Neural cell (in vitro differentiated cells): Measurements from ENCODE around the gene HLA-DQB2. TPM values are rescaled to one million over a fixed set of nuclear protein-coding genes. Genes with fewer than 3 reads are reported as not detected.

ENCODE experiments used
- H2AFZ ChIP-seq: fragments of 200-600, 300-800 bp; sonication (generic), shearing (Covaris generic); 2 replicates; pipeline ENCODE4 v1.6.0; 2014; ENCODE audit warnings: low read depth, mild to moderate bottlenecking, antibody characterized with exemption, low read length, moderate library complexity
- H3F3A ChIP-seq: fragments of 200-600 bp; shearing (Covaris generic); 2 replicates; pipeline ENCODE4 v1.6.1; 2016; ENCODE audit warnings: mild to moderate bottlenecking, moderate library complexity, mixed read lengths, antibody characterized with exemption, low read length; ENCODE audit not compliant: insufficient read depth, poor library complexity, severe bottlenecking
- H3K27ac ChIP-seq: fragments of 200-600, 300-800 bp; sonication (generic), shearing (Covaris generic); 2 replicates; pipeline ENCODE4 v1.5.1; 2014; ENCODE audit warnings: mild to moderate bottlenecking, low read length, moderate library complexity
- H3K27me3 ChIP-seq: fragments of 300-800, 200-600 bp; sonication (generic), shearing (Covaris generic); 2 replicates; pipeline ENCODE4 v1.6.0; 2014; ENCODE audit warnings: mild to moderate bottlenecking, low read depth, low read length, moderate library complexity; ENCODE audit not compliant: insufficient read depth
- H3K36me3 ChIP-seq: fragments of 300-800, 200-600 bp; sonication (generic), shearing (Covaris generic); 2 replicates; pipeline ENCODE4 v1.5.1; 2014; ENCODE audit warnings: mild to moderate bottlenecking, antibody characterized with exemption, low read length, moderate library complexity; ENCODE audit not compliant: insufficient read depth
- H3K4me2 ChIP-seq: fragments of 300-800, 200-600 bp; sonication (generic), shearing (Covaris generic); 2 replicates; pipeline ENCODE4 v1.6.0; 2014; ENCODE audit warnings: mild to moderate bottlenecking, low read length
- H3K4me3 ChIP-seq: fragments of 300-800, 200-600 bp; sonication (generic), shearing (Covaris generic); 2 replicates; pipeline ENCODE4 v1.5.1; 2014; ENCODE audit warnings: mild to moderate bottlenecking, low read length, moderate library complexity
- H3K79me2 ChIP-seq: fragments of 200-600 bp; shearing (Covaris generic); replicated peaks from 2 replicates; pipeline ENCODE4 v1.6.0; 2014; ENCODE audit warnings: mild to moderate bottlenecking, low read length, moderate library complexity; ENCODE audit not compliant: insufficient read depth
- H3K9ac ChIP-seq: fragments of 300-800, 200-600 bp; sonication (generic), shearing (Covaris generic); 2 replicates; pipeline ENCODE4 v1.6.1; 2016; ENCODE audit warnings: mild to moderate bottlenecking, low read length, mixed read lengths
- H3K9me2 ChIP-seq: fragments of 200-600 bp; shearing (Covaris generic); 2 replicates; pipeline ENCODE4 v1.6.1; 2016; ENCODE audit warnings: mild to moderate bottlenecking, low read length, mixed read lengths; ENCODE audit not compliant: insufficient read depth
- H3K9me3 ChIP-seq: fragments of 200-600, 300-800 bp; sonication (generic), shearing (Covaris generic); 2 replicates; pipeline ENCODE4 v1.6.1; 2016; ENCODE audit warnings: mild to moderate bottlenecking, mixed run types, low read length, moderate library complexity, mixed read lengths
- H4K20me1 ChIP-seq: fragments of 200-600 bp; shearing (Covaris generic); 2 replicates; pipeline ENCODE4 v1.6.1; 2016; ENCODE audit warnings: mild to moderate bottlenecking, mixed run types; ENCODE audit not compliant: insufficient read depth
- CTCF ChIP-seq: fragments of 450-650 bp; IDR thresholded peaks from 2 replicates; pipeline ENCODE4 v1.5.1; 2014; ENCODE audit warnings: antibody characterized with exemption, mild to moderate bottlenecking, moderate library complexity; ENCODE audit not compliant: poor library complexity, severe bottlenecking
- EP300 ChIP-seq: fragments of 450-650 bp; conservative IDR thresholded peaks from 2 replicates; pipeline ENCODE4 v1.6.1; 2014; ENCODE audit warnings: antibody characterized with exemption, mild to moderate bottlenecking, moderate library complexity; ENCODE audit not compliant: poor library complexity, severe bottlenecking
- EZH2 ChIP-seq: fragments of 200-600, 300-800 bp; shearing (Covaris generic), sonication (generic); IDR thresholded peaks from 2 replicates; pipeline ENCODE4 v1.6.1; 2014; ENCODE audit warnings: antibody characterized with exemption, low read length, borderline replicate concordance, mild to moderate bottlenecking; ENCODE audit not compliant: insufficient read depth, poor library complexity, severe bottlenecking
- MXI1 ChIP-seq: fragments of 450-650 bp; conservative IDR thresholded peaks from 2 replicates; pipeline ENCODE4 v1.6.1; 2014; ENCODE audit warnings: antibody characterized with exemption, mild to moderate bottlenecking; ENCODE audit not compliant: poor library complexity, severe bottlenecking
- POLR2AphosphoS5 ChIP-seq: IDR thresholded peaks from 2 replicates; pipeline ENCODE4 v1.6.1; 2012
- RAD21 ChIP-seq: fragments of 450-650 bp; conservative IDR thresholded peaks from 2 replicates; pipeline ENCODE4 v1.6.1; 2014; ENCODE audit warnings: antibody characterized with exemption, mild to moderate bottlenecking, moderate library complexity
- REST ChIP-seq: IDR thresholded peaks from 2 replicates; pipeline ENCODE4 v1.6.1; 2012; ENCODE audit warnings: borderline replicate concordance
- SMC3 ChIP-seq: fragments of 450-650 bp; conservative IDR thresholded peaks from 2 replicates; pipeline ENCODE4 v1.6.1; 2014; ENCODE audit warnings: antibody characterized with exemption, mild to moderate bottlenecking, moderate library complexity; ENCODE audit not compliant: poor library complexity
- TAF1 ChIP-seq: IDR thresholded peaks from 2 replicates; pipeline ENCODE4 v1.6.1; 2012; ENCODE audit warnings: low read depth
- polyA plus RNA-seq: library from polyadenylated mRNA; depleted of rRNA; stranded (reverse); fragments of >200 nt; gene quantifications from 2 replicates; pipeline ENCODE4 v1.2.3, GENCODE V29; 2014

The HLA-DQB2 gene
- polyA plus RNA-seq, 1 donor from 2014 or later, result not detected

GRCh38 chr6:32741031-32741960 is 22.0 kb downstream of the HLA-DQB2 start, which contains the start of gene HLA-DQA2:
HLA-DQA2 (plus strand) TSS chr6:32741391; CDS start chr6:32741444, 53 bp downstream.
- H3K79me2 ChIP-seq, result no peaks in the 10 kb centered on the region
- H4K20me1 ChIP-seq, result no peaks in the 10 kb centered on the region
- H3K9ac ChIP-seq, result no peak within 1 kb of the TSS
- H3K9me2 ChIP-seq, result no peaks in the 10 kb centered on the region
- H3K9me3 ChIP-seq, result no peaks in the 10 kb centered on the region
- no peak within 1 kb of the TSS for H3K27ac ChIP-seq
- H2AFZ ChIP-seq, result no peak within 1 kb of the TSS
- H3K4me3 ChIP-seq, result no peak within 1 kb of the TSS
- H3K4me2 ChIP-seq, result no peak within 1 kb of the TSS
- H3K36me3 ChIP-seq, result no peaks in the 10 kb centered on the region
- no peaks in the 10 kb centered on the region for H3K27me3 ChIP-seq
- no peak for TF ChIP-seq SMC3
- TF ChIP-seq RAD21, result no peak
- TF ChIP-seq CTCF, result no peak
- no peak for TF ChIP-seq EZH2
- TF ChIP-seq POLR2AphosphoS5, result no peak
- no peak for TF ChIP-seq MXI1
- no peak for TF ChIP-seq TAF1
- TF ChIP-seq REST, result no peak
- TF ChIP-seq EP300, result no peak
- H3F3A ChIP-seq, result no peaks in the 10 kb centered on the region

- H3K4me3 ChIP-seq, result no peak overlapping the region
- no peaks in the 10 kb centered on the region for H3F3A ChIP-seq
- H3K36me3 ChIP-seq, result no peaks in the 10 kb centered on the region
- H3K4me2 ChIP-seq, result no peak overlapping the region
- H3K27ac ChIP-seq, result no peak overlapping the region
- H3K9me3 ChIP-seq, result no peaks in the 10 kb centered on the region
- H3K9ac ChIP-seq, result no peak overlapping the region
- no peak overlapping the region for H2AFZ ChIP-seq
- no peaks in the 10 kb centered on the region for H3K27me3 ChIP-seq
- H3K9me2 ChIP-seq, result no peaks in the 10 kb centered on the region
- no peak for TF ChIP-seq EP300
- TF ChIP-seq SMC3, result no peak
- TF ChIP-seq RAD21, result no peak
- no peak for TF ChIP-seq REST
- no peak for TF ChIP-seq EZH2
- no peak for TF ChIP-seq MXI1
- no peak for TF ChIP-seq TAF1
- TF ChIP-seq CTCF, result no peak
- no peak for TF ChIP-seq POLR2AphosphoS5
- H4K20me1 ChIP-seq, result no peaks in the 10 kb centered on the region
- H3K79me2 ChIP-seq, result no peaks in the 10 kb centered on the region
Measured at GRCh38 chr6:32738126-32738525, 25.2 kb downstream of the HLA-DQB2 start.
